NCI-H2196 treated with DMSO at 0.1 percent for 48 hours (cell line): Measurements from ENCODE around the gene EAF2.
"Not testable (repeated sequence)": the region's sequence is repeated elsewhere in the genome, so short reads cannot be mapped to it uniquely, and the experiment has no call there.

Source experiments
- DNase-seq: peaks from one replicate; lab custom pipeline; 2025; ENCODE audit not compliant: unreplicated experiment; lab: John Stamatoyannopoulos, UW

Gene EAF2

DNA sequence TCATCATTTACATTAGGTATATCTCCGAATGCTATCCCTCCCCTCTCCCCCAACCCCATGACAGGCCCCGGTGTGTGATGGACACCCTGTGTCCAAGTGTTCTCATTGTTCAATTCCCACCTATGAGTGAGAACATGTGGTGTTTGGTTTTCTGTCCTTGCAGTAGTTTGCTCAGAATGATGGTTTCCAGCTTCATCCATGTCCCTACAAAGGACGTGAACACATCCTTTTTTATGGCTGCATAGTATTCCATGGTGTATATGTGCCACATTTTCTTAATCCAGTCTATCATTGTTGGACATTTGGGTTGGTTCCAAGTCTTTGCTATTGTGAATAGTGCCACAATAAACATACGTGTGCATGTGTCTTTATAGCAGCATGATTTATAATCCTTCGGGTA is 22.8 kb downstream of the EAF2 start:
- not testable (repeated sequence) for DNase-seq

DNA sequence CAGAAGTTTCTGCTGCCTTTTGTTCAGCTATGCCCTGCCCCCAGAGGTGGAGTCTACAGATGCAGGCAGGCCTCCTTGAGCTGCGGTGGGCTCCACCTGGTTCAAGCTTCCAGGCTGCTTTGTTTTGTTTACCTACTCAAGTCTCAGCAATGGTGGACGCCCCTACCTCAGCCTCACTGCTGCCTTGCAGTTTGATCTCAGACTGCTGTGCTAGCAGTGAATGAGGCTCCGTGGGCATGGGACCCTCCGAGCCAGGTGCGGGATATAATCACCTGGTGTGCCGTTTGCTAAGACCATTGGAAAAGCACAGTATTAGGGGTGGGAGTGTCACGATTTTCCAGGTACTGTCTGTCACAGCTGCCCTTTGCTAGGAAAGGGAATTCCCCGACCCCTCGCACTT is 28.2 kb downstream of the EAF2 start:
- DNase-seq, result not testable (repeated sequence)

DNA sequence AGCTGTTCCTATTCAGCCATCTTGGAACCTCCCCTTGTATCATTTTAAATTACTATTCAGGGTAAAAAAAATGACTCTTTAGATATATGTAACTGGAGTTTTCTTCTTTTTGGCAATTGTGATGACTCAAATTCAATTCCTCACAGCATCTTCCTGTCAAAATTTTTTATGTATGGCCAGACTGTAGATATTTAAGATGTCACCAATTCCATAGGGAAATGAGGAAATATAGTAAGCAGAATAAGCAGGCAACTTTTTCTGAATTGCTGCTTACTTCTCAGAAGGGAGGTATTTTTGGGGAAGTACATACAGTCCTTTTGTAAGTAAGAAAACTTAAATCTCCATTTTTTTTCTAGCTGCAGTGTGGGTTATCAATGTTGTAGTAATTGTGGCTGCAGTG is 28.8 kb downstream of the EAF2 start:
- DNase-seq, result no peak

DNA sequence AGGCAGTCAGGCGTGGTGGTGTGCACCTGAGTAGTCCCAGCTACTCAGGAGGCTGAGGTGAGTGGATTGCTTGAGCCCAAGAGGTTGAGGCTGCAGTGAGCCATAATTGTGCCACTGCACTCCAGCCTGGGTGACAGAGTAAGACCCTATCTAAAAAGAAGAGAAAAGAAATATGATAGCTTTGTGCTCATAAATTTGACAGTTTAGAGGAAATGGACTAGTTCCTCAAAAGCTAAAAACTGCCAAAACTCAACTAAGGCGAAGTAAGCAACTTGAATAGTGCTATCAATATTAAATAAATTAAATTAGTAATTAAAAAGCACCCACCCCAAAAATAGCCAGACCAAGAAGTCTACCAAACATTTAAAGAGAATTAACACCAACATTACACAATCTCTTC is 34.7 kb downstream of the EAF2 start:
- no peak for DNase-seq

DNA sequence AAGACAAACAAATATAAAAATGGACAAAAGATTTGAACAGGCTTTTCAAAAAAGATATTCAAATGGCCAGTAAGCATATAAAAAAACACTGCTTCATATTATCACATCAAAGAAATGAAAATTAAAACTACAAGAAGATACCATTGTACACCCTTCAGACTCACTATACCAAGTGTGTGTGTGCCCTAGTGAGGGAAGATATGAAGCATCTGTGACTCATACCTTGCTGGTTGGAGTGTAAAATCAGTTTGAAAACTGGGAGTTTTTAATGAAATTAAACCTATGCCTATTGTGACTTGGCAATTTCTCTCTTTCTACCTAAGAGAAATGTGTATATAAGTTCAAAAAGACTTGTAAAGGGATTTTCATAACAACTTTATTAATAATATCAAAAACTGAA is 35.7 kb downstream of the EAF2 start:
- DNase-seq, result no peak

DNA sequence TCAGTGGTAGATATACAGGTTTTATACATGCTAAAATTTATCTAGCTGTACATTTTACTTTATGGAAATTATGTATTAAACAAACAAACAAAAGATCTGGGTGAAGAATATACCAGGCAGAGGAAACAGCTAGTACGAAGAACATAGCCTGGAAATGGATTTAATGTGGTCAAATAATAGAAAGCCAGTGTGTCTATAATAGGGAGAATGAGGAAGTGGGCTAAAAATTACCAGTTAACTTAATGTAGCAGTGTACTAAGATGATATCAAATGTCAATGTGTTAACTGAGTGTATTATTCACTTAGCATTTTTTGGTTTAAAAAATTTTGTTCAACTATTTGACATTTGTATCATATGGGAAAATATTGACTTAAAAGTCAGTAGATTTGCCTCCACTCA is 36.4 kb downstream of the EAF2 start:
- DNase-seq, result no peak

DNA sequence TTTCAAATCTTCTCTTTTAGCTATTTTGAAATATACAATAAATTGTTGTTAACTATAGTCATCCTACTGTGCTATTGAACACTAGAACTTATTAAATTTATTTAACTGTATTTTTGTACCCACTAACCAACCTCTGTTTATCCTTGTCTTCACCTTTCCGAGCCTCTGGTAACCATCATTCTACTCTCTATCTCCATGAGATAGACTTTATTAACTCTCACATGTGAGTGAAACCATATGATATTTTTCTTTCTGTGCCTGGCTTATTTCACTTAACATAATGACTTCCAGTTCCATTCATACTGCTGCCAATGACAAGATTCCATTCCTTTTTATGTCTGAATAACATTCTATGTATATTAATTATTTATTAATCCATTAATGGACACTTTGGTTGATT is 43.4 kb downstream of the EAF2 start:
- DNase-seq, result no peak

DNA sequence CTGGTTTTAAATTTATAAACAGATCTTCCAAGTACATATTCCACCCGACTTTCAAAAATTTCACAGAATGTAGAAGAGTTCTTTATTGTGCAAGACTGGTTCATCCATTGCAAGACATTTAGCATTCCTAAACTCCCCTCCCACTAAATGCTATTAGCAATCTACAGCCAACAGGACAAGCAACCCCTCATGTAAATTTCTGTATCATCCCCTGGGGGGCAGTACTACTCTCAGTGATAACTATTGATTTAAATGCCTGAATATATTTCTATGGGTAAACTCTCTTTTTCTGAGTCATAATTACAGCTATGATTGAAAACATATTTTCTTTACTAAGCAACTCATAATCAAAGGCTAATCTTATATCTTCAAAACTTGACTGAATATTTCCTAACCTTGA is 48.5 kb downstream of the EAF2 start:
- DNase-seq, result no peak

DNA sequence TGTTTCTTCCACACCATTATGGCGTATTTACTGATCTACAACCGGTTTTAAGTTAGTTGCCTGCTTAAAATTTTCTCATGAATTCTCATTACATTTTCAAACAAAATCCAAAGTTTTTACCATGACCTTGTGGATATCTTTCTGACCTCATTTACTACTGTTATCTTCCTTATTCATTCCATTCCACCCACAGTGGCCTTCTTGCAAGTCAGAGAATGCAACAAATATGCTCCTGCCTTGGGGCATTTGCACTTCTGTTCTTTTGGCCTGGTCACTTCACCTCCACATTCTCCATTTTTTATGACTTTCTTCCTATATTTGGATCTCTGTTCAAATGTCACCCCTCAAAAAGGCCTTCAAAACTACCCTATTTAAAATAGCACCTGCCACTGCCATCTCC is 50.4 kb downstream of the EAF2 start:
- no peak for DNase-seq

DNA sequence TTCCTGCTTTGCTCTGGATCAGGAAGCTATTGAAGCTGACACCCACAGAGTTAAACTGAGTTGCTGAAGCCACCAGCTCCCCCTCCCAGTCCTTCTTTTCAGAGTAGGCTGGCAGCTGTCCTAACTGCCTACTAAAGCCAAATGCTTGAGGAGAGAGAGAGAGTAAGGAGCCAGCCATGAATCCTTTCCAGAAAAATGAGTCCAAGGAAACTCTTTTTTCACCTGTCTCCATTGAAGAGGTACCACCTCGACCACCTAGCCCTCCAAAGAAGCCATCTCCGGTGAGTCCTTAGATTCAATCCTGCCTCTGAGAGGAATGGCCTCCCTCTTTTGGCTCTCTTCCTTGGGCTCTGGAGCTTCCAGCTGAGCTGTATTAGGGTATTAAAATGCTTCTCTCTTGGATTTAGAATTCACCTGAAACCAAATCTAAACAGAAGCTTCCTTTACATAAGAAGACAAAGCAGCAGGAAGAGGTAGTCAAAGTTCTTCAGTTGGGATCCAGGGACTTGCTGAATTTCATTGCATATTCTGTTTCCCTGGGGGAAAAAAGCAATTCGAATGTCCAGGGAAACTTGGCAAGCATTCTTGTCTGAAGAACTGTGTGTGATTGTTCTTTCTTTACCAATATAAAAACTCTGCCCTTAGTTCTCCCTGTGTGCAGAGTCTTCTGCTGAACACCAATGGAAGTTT is 59.4 kb downstream of the EAF2 start, which contains the start of gene SLC15A2:
SLC15A2 (plus strand) TSS at position 101 of the 690 bp plus-strand sequence; CDS start at position 177, 76 bp downstream.
- peak; percentile 38 for DNase-seq

DNA sequence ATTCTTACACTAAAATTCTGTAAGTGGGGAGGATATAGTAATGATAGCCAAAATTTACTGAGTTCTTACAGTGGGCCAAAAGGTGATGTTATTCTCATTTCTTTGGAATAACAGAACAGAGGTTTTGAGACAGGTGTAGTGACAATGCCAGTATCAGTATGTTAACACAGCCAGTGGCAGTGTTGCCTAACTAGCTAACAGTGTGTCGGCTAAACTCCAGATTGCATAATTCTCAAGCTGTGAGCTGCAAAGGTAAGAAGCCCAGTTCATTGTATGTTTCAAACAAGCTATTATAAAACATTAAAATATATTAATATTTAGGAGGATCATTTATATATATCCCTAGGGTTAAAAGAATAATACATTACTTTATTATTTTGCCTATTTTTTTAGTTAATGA is 60.1 kb downstream of the EAF2 start:
- DNase-seq, result no peak

DNA sequence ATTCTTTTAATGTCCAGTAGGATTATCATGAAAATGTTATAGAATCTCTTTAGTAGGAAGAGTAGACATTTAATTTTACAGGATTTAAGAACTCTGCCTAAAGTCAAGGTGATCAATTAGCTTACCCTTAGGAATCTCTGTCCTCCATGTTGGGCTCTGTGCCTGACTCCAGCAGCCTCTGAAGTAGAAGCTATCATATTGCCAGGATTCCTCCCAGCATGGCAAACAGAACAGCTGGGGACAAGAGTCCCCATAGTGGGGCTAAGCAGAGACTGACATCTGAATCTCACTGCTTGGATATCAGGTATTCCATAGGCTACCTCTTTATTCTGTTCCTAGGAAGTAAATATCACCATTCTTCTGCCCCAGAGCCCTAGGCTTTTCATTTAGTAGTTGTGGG is 60.7 kb downstream of the EAF2 start:
- DNase-seq, result no peak

DNA sequence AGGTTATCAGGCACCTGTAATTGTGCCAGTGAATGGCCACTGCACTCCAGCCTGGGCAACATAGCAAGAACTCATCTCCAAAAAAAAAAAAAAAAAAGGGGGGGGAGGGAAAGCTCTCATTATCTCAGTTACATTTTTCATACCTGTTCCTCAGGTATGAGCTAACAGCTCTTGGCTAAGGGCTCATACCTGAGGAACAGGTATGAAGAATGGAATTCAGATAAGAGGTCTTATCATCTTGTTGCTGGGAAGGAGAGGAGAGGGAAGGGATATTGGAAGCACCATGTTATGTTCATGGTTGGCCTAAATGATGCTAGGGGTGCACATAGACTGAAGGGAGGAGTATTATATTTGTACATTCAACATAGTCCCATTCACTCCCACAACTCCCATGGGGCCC is 61.8 kb downstream of the EAF2 start:
- no peak for DNase-seq

DNA sequence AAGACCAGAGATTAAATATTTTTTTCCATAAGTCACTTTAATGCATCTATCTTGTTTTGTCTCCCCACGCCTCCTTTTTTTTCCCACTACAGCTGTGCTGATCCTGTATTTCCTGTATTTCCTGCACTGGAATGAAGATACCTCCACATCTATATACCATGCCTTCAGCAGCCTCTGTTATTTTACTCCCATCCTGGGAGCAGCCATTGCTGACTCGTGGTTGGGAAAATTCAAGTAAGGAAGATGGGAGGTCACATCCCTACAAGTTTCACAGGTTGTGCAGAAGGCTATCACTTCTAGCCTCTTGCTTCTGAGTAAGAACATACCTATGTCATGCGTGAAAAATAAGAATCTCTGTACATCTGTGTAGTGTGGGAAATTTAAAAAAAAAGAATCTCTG is 62.3 kb downstream of the EAF2 start:
- no peak for DNase-seq

DNA sequence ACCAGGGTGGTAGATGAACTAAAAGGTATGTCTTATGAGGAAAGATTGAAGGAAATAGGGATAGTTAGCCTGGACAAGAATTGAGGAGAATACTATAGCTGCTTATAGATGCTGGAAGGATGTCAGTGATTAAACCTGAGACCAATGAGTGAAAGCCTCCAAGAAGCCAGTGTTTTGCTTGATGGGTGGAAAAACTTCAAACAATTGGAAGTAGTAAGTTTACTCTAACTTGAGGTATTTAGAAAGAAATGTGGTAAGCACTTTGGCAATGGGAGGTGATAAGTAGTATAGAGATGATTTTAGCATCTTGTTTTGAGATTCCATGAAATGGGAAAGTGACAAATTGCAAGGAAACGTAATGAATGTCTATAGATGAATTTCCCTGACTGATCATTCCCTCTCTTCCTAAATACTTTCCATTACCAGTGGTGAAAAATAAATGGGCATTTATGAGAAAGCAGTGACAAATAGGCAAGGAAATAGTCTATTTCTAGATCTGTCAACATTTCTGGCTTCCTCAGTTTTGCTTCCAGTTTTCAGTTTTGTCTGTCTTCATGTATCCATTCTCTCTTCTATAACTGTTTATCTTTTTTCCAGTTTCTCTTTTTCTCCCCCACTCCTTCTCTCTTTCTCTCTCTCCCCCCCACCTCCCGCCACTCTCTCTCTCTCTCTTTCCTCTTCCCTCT is 78.4 kb downstream of the EAF2 start:
- no peak for DNase-seq

DNA sequence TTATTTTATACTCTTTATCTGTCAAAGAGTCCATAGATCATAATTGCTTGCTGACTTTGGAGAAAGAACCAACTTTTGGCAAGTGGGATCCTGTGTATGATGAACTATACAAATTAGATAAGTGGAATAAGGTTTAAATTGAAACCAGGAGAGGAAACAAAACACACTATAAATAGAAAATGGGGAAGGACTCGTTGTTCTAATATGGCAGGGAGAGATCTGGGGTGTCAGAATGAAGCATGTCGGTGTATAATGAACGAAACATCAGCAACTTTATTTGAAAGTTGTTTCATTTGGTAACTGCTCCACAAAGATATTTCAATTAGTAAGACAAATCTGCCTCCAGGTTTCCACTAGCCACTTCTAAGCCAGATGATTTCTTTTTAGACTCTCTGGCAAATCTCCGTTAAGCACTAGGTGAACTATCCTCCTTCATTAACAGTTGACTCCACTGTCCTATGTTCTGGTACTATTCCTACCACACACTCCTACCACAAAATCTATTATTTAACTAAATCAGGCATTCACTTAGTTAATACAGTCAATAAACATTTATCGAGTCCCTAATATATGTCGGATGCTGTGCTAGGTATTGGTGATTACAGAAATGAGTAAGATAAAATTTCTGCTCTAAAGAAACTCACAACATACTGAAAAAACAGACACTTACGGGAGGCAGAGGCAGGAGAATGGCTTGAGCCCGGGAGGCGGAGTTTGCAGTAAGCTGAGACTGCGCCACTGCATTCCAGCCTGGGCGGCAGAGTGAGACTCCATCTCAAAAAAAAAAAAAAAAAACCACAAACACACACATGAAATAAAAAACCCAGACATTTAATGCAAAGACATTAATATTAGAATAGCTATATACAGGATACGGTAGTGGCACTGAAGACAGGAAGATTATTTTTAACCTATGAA is 79.3 kb downstream of the EAF2 start:
- DNase-seq, result no peak

DNA sequence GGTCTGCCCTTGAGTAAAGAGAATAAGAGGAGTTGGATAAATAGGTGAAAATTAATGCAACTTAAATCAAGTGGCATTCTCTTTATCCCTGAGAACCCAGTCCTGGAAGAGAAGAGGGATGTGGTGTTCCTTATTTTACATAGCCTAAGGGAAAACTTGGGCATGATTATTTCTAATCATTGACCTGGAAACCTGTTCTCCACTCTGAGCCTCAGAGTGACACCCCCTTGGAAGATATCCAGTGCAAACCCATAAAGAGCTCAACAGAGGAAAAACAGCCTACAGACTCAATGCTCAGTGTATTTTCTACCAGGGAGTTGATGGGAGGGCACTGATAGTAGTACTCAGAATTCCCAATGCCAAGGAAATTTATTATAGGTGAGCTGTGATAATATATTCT is 81.2 kb downstream of the EAF2 start:
- no peak for DNase-seq

DNA sequence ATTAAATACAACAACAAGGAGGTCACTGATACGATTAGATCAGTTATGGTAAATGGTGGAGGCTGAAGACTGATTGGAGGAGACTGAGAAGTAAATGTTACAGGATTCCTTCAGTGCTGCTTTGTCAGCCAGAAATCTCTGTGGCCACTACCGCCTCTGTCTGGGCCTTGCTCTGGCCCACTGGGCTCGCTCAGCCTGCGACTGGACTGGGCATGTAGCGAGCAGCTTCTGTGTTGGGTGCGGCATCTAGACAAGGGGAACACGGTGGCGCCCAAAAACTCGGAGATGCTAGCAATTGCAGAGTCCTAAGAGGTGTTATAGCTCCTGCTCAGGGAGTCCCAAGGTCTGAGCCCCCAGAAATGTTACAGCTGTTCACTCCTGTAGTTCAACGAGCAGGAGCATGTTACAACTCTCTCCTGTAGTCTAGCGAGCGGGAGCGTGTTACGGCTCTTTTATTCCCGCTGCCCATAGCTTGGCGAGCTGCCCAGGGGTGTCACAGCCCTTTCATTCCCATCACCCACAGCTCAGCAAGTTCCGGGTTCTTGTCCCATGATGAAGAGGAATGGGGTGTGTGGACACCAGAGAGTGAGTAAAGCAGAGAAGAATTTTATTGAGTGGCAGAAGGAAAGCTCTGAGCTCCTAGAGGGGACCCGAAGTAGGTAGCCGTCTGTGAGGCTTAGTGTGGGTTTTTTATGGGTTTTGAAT is 83.9 kb downstream of the EAF2 start:
- DNase-seq, result no peak

DNA sequence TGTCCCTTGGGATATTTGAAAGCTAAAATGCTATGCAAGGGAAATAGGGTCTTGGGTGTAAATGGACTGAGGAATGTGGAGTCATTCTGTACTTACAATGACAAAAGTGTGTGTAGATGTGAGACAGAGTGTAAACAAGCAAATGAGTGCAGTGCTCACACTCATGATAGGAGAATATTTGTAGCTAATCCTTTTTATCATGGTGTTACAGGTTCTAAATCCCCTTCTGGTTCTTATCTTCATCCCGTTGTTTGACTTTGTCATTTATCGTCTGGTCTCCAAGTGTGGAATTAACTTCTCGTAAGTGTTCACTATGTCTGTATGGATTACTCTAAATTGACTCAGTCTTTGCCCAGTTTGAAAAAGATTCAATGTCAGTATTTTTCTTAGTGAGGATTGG is 89.7 kb downstream of the EAF2 start:
- DNase-seq, result no peak

DNA sequence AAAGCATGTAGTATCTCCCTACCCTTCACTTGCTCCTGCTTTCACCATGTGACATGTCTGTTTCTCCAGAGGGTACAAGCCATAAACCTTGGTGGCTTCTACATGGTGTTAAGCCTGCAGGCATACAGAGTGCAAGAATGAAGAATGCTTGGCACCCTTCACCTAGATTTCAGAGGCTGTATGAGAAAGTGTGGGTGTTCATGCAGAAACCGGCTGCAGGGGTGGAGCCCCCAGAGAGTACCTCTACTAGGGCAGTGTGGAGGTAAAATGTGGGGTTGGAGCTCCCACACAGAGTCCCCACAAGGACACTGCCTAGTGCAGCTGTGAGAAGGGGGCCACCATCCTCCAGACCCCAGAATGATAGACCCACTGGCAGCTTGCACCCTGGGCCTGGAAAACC is 91.4 kb downstream of the EAF2 start:
- DNase-seq, result no peak
